NCI-H2029 (cell line): ENCODE data around the gene ABCG1.

Source experiments
- DNase-seq: peaks from one replicate; lab custom pipeline; 2025; lab: John Stamatoyannopoulos, UW

Gene ABCG1

DNA sequence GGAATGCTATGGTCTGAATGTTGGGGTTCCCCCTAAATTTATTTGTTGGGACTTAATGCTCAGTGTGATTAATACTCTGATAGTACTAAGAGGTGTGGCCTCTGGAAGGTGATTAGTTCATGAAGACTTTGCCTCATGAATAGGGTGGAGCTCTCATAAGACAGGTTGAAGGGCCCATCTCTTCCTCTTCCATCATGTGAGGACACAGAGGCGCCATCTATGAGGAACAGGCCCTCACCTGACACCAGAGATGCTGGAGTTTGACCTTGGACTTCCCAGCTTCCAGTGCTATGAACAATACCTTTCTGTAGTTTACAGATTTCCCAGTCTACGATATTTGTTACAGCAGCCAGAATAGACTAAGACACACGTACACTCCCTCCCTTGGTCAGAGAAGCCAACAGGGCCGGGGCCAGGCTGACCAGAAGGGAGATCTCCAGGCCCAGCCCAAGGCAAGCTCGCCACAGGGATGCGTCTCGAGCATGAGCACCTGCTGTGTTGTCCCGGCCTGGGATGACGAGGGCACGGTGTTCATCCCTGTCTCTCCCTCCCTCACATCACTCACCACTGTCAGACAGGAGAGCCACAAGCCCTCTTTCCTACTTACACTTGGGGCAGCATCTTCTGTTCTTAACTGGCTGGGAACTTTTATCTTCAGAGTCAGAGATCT, 4.7 kb upstream of the ABCG1 start:
- DNase-seq = no peak

DNA sequence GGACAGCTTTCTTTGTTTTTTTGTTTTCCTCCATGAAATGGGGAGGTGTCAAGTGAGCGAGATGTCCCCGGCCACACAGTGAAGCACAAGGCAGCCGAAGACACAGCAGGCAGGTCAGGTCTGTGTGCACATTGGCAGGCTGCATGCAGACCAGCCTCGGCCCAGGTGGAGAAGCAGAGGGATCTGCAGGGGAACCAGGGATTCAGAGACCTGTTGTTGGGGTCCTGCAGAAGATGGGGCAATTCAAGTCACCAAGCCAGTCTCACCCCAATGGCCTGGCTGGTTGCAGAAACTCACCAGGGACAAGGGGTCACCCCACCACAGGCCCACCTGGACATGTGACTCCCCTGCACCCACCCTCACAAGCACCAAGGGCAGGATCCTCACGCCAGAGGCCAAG, 4.0 kb upstream of the ABCG1 start:
- DNase-seq = no peak

DNA sequence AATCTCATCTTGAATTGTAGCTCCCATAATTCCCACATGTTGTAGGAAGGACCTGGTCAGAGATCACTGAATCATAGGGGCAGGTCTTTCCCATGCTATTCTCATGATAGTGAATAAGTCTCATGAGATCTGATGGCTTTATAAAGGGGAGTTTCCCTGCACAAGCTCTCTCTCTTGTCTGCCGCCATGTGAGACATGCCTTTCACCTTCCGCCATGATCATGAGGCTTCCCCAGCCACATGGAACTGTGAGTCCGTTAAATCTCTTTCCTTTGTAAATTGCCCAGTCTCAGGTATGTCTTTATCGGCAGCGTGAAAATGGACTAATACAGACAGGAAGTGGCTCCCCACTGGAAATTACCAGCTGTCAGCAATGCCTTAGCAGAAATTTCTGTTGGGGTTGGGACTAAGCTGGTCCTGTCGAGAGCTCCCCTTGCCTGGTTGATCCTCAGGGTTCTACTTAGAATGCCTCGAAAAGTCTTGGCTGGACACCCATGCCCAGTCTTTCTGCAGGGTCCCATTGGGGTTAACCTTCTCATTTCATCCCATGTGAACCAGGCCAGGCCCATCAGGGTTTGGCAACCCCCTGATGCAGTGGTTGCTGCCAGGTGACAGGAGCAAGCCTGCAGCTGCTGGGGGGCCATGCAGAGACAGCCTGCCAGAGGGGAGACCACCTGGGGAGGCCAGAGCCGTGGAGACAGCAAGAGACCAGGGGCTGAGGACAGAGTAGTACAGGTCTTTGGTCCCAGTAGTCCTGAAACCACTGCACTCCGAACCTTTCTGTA, 2.8 kb upstream of the ABCG1 start:
- DNase-seq = no peak

DNA sequence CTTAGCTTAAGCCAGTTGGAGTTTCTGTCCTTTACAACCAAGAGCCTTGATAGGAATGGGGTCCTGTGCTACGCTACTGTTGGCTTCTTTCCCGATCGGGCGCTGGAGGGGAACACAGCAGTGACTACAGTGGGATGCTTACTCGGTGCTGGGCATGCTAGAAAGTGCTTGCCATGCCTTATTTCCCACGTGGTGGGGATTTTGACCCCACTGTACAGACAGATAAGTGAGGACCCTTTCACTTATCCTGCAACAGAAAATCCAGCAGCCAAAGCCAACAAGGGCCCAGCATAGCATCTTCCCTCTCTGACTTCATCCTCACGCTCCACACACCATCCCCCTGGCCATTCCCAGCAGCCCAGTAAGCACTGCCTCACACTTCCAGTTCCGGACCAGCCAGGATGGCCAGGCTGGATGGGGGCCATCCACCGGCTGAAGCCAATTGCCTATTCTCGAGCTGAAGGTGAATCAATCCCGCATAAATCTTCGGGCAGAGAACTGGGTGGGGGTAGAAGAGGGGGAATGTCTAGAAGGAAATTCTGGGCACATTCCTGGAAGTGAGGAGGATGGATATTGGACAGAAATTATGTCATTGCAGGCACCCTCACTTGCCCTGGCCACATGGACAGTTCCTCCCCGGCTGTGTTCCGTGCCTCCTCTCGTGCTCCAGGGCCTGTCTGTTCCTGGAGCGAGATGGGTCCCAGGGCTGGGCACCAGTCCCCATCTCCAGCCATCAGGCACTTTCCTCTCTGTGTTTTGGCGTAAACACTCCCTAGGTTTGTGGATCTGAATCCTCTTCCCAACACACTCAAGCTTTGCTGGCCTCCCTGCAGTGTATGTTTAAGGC, 2.0 kb upstream of the ABCG1 start:
- no peak for DNase-seq

GRCh38 chr21:42219606-42220137, 732 bp downstream of the ABCG1 start:
- no peak for DNase-seq

- DNase-seq = peak; percentile 91
Observed at GRCh38 chr21:42220138-42220701, 1.3 kb downstream of the ABCG1 start.

DNA sequence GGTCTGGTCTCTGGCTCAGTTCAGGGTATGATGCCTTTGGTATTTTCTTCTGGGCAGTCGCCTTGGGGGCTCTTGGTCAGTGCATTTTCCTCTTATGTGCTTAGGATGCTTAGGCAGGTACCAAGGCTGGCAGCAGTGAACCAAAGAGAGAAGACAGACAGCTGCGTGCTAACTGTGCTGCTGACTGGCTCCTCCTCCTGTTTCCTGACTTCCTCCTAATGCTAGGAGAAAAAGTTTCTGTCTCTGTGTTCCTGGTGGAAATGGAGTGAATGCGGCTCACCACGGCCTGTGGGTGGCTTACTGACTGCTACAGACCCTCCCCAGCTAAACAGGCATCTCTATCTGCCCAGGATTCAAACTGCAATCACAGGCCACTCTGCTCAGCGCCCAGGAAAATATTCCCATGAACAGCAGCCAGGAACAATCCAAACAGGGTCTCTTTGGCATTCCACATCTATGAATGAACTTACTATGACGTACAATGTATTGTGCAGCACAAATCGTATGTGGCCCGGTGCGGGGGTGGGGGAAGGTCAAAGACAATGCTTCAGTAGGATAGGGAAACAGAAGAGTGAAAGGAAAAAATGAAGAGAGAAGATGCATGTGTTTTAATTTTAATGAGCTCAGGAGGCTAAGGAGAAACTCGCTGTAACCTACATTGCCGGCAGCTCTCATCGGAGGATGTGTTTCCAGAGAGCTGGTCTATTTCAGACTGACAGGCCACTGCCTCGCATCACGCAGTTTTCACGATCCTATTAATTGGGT, 2.8 kb downstream of the ABCG1 start:
- no peak for DNase-seq

- DNase-seq = no peak
Observed at GRCh38 chr21:42222386-42222785, 3.4 kb downstream of the ABCG1 start.

DNA sequence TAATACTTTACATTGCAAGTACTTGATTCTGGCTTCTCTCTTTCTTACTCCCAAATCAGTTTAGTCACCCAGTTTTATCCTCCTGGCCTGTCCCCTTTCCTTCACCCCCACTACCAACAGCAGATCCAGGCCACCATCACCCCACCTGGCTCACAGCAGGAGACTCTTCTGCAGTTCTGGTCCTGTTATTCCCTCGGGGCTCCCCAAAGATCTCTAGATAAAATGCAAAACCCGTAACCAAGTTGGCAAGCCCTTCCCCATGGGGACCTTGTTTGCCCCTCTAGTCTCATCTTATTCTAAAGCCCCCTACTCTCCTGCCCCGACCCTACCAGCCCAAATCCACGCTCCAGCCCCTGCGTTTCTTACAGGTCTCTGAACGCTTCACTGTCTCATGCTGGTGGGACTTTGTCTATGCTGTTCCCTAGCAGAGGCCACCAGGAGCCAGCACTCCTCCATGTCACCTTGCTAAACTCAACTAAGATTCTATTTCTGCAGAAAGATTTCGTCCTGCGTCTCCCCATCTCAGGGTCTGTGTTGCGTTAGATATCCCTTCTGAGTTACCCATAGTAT, 4.0 kb downstream of the ABCG1 start:
- no peak for DNase-seq

DNA sequence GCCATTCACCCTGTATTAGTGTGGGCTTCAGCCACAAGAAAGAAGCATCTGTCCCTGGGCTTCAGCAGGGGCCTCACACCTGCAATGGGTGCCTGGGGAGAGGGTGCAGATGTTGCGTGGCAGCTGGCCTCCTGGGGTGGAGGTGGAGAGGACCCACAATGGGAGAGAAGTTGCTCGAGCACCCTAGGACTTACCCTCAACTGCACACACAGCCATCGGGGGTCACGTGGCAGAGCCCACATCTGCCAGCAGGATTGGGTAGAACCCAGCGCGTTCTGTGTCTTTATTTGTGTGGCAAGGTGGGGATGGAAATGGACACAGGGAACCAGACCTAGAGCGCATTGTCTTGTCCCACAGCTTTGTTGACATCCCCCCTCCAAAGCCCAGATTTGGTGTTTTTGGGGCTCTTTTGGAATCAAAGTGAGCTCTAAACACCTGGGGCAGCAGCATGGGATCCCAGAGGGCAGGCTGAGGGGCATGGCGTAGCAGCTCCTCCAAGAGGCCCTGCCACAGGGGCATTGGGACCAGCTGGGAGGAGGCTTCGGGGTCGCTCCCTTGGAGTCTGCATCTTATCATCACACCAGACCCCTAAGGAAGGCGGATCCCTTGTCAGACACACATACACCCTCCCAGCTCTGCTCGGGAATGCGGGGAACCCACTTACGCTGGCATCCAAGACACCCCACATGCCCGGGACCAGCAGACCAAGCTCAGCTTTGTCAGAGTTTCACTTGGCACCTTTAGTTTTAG, 5.1 kb downstream of the ABCG1 start:
- DNase-seq = no peak

- no peak for DNase-seq
Observed at GRCh38 chr21:42225042-42225441, 6.1 kb downstream of the ABCG1 start.

GRCh38 chr21:42225571-42226155, 6.7 kb downstream of the ABCG1 start:
- DNase-seq = no peak

- no peak for DNase-seq
Observed at GRCh38 chr21:42226626-42227025, 7.7 kb downstream of the ABCG1 start.

DNA sequence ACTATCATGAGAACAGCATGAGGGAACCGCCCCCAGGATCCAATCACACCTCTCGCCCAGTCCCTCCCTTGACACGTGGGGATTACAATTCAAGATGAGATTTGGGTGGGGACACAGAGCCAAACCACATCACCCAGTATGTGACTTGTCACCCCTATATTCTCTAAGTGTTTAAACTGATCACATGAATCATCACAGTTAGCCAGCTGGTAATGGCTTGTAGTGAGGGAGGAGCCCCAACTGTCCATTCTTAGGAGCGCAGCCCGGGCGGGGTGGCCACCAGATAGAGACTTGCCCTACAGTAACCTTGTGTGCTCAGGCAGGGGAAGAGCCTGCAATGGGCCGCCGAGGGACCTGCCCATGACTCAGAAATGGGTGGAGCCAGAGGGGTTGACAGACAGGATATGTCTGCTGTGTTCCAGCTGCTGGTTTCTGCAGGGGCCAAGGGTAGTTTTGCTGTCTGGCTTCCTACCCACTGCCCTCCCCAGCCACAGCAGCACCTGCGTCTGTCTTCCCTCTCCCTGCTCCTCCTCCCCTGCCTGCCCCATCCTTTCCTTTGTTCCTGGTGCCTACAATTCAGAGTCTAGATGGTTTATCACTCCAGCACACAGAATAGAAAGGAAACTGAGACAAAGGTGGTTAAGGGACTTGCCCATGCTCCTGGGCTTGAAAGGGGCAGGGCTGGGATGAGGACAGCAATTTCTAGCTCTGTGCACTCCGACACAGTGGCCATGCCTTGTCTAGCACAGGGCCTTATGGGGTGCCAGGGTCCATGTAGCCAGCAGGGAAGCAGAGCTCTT, 9.2 kb downstream of the ABCG1 start:
- peak; percentile 90 for DNase-seq

DNA sequence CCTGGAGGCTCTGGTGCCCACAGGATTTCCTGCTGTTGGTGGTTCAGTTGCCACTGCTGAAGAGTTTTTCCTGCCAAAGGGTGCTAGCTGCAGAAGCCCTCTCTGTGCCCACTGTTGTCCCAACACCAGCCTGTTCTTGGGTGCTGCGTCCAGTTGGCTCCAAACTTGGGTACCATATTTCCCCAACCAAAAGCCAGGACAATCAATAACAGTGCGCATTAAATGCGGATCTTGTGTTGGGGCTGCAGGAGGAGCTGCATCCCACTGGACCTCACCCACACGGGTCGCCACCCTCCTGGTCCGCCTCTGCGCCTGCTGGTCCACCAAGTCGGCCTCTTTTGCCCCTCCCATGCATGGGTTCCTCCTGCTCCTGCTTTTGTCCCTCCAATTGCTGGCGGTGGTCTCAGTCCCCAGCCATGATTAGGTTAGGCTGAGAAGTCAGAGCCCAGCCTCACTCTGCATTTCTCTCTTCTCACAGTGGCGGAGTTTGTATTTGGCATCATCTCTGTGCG, 9.8 kb downstream of the ABCG1 start:
- DNase-seq = no peak

DNA sequence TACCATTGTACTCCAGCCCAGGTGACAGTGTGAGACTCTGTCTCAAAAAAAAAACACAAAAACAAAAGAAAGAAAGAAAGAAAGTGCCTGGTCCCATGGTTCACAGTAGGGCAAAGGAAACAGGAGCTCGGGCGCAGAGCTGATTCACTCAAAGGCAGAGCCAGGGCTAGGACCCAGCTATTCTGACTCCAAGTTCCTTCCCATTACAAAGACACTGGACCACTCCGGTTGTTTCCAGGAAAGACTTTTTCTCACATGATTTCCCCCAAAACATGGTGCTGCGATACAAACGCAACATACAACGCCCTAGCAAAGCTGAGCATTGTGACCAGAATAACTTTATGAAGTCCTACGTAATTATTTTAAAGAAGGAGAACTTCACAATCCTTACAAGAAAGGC, 10.7 kb downstream of the ABCG1 start:
- no peak for DNase-seq

- DNase-seq = no peak
Observed at GRCh38 chr21:42230178-42230577, 11.2 kb downstream of the ABCG1 start.

- DNase-seq = no peak
Observed at GRCh38 chr21:42230636-42231035, 11.7 kb downstream of the ABCG1 start.

DNA sequence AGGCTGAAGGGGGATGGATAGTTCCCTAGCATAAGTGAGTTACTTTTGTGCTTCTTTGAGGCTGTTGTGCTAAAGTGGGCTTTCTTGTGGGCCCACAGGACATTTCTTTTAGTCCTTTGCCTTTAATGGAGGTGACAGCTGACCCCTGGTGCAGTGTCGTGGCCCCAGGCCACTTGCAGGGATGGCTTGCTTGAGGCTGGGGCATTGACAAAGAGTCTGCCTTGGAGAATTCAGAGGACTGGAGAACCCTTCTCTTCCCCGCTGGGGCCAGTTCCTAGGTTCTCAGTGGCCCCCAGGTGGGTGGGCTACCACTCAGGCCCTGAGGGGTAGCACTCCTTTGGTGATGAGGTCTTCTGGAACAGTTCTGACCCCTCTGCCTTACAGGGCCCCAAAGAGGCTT, 12.8 kb downstream of the ABCG1 start:
- DNase-seq = no peak
